GM18498 (cell line): ENCODE results near the gene HCAR1.
"Not testable (repeated sequence)": the region's sequence is repeated elsewhere in the genome, so short reads cannot be mapped to it uniquely, and the experiment has no call there.

Experiments
- ATAC-seq: cut with Tn5 transposase; IDR thresholded peaks from one replicate; pipeline ENCODE4 v1.9.1; 2021; ENCODE audit warnings: mild to moderate bottlenecking, moderate library complexity; ENCODE audit not compliant: unreplicated experiment

Gene HCAR1, protein sequence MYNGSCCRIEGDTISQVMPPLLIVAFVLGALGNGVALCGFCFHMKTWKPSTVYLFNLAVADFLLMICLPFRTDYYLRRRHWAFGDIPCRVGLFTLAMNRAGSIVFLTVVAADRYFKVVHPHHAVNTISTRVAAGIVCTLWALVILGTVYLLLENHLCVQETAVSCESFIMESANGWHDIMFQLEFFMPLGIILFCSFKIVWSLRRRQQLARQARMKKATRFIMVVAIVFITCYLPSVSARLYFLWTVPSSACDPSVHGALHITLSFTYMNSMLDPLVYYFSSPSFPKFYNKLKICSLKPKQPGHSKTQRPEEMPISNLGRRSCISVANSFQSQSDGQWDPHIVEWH

DNA sequence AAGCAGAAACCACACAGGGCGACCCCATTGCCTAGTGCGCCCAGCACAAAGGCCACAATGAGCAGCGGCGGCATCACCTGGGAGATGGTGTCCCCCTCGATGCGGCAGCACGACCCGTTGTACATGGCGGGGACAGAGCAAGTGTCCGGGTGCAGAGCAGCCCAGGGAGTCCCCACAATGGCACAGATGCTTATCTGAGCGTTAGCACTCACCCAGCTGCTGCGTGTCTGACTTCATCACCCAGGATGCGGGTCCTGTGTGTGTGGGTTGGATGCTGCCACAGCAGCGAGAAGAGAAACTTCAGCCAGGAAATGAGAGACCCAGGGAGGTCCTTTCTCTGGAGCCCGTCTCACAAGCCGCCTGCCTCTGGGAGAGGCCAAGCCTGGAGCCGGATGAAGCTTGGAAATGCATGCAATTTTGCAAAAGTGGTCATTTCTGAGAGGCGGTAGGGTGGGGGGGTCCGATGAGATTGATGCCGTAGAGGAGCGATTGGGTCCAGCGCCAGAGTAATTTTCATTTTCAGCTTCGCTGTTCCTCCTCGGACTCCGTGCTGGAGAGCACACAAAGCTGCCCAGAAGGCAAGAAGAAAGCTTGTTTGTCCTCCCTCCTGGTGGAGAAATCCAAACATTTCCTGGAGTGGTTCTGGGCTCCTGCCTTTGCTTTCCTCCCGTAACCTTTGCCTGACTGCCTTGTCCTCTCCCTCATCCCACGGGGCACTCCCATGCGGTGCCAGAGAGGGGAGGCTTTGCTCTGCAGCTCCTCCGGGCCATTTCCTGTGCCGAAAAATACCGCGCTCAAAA lies at the start of gene HCAR1:
Gene HCAR1 (minus strand): TSS at position 630 of the 800 bp plus-strand sequence. CDS start 505 bp downstream, at position 125.
- ATAC-seq: no peak

DNA sequence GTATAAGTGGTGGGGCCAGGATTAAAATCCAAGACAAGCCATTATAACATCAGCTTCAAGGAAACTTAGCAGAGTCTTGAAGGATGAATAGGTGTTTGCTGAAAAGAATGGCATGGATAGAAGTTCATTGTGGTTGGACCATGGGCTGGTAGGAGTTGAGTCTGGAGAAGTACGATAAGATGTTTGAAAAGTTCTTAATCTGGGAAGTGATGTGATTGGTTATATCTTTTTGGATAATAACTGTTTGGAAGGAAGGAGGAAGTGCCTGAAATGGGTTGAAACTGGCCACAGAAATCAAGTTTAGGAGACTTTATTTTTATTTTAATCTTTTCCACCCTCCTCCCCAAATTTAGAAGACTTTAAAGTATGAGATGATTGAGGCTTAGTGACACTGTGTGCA lies 26.9 kb upstream of the HCAR1 start:
- no peak for ATAC-seq

DNA sequence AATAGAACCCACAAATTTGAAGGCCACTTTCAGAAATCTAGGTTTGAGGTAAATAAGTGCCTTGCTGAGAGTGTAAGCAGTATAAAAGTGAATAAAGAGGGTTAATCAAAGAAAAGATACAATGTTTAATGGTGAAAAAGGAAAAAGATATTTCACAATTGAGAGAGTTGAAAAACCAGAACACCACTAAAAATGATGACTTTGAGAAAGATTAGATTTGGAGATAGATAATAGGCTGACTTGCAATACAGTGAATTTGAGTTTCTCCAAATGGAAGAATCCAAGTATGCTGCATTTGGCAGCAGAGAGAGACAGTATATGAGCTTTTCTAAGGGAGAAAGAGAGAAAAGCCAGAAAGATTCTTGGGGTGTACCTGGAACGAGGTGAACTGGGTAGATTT lies 24.1 kb upstream of the HCAR1 start:
- ATAC-seq: no peak

DNA sequence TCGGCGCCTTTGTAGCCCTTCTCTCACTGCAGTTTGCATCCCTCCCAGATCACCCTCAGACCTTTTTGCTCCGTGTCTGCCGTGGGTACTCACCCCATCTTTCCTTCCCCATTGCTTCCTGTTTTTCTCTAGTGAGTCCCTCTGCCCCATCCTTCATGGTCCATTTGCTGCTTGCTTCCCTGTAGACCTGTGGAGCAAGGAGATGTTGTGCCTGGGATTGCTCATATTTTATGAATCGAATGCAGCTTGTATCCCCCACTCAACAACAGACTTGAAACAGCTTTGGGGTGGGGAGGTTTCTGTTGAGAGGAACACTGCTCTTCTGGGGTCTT lies 22.6 kb upstream of the HCAR1 start:
- ATAC-seq: no peak

DNA sequence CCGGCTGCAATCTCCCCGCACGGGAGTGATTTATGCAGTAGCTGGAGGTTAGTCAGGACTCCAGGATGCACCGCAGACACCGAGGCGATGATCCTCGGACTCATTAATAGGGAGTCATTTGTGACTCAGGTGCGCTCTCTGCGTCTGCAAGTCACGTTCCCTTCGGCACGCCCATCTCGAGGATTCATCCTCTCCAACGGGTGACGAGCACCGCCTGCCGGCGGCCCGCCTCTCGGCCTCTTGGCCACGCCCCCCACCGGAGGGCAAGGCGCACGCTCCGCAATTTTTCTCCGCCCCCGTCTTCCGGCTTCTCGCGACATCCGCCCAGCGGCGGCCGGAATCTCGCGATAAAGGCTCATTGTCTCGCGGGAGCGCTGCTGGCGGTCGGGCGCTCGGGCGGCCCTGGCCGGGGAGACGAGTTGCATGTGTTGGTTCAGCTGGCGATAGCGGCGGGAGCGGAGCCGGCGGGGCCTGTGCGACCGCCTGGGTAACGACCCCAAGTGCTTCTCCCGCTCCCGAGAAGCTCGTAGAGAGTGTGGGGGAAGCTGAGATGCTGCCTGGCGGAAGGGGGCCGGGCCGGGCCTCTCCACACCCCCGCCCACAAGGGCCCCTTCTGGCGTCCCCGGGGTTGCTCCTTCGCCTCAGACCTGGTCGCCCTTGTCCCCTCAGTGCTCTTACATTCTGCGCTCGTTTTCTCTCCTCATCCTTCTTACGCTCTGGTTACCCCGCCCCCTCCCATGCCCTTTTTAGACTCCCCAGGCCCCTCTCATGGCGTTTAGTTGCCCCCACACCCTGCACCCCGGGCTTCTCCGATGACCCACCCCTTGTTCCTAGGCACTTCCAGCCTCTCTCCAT lies 22.0 kb upstream of the HCAR1 start, which contains the start of gene DENR:
Gene DENR (plus strand): TSS at position 361 of the 855 bp plus-strand sequence. CDS start 878 bp downstream, outside the sequence.
- peak; percentile 96 for ATAC-seq

DNA sequence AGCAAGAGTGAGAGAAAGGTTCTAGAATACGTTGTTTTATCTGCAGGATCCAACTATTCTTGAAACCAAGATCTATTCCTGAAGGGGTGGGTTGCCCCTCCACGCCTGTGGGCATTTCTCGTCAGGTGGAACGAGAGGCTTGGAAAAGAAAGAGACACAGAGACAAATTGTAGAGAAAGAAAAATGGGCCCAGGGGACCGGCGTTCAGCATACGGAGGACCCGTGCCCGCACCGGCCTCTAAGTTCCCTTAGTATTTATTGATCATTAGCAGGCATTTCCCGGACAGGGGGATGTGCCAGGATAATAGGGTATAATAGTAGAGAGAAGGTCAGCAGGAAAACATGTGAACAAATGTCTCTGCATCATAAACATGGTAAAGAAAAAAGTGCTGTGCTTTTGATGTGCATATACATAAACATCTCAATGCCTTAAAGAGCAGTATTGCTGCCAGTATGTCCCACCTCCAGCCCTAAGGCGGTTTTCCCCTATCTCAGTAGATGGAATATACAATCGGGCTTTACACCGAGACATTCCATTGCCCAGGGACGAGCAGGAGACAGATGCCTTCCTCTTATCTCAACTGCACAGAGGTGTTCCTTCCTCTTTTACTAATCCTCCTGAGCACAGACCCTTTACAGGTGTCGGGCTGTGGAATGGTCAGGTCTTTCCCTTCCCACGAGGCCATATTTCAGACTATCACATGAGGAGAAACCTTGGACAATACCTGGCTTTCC lies 20.3 kb upstream of the HCAR1 start:
- ATAC-seq: not testable (repeated sequence)

DNA sequence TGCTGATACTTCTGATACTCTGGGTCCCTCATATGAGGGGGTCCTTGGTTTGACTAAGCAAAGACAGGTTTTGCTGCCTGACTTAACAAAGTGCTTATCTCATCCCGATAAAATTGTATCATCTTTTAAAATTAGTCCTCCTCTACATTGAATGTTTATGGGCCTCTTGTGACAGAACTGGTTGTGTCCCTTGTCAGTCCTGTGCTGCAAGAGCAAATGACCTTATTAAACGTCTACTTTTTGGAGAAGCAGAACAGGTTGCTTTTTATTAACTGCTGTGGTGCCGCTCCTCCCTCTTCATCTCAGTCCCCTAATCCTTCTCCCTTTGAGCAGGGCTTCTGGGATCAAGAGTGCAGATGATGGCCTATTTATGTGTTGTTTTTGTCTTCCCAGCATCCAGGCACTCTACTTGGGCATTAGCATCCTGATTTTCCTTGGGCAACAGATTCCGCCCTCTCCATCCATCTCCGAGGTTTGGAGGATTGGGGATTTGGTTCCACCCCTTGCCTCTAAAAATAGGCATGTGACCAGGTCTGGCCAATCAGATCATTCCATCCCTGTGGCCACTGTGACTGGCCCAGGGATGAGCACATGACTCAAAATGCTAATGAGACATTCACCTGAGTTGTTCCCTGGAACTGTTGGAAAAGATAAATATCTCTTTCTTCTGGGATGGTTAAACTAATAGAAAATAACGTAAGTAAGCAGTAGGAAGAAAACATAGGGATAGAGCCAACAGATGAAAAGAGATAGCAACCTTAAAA lies 19.1 kb upstream of the HCAR1 start:
- ATAC-seq: no peak

DNA sequence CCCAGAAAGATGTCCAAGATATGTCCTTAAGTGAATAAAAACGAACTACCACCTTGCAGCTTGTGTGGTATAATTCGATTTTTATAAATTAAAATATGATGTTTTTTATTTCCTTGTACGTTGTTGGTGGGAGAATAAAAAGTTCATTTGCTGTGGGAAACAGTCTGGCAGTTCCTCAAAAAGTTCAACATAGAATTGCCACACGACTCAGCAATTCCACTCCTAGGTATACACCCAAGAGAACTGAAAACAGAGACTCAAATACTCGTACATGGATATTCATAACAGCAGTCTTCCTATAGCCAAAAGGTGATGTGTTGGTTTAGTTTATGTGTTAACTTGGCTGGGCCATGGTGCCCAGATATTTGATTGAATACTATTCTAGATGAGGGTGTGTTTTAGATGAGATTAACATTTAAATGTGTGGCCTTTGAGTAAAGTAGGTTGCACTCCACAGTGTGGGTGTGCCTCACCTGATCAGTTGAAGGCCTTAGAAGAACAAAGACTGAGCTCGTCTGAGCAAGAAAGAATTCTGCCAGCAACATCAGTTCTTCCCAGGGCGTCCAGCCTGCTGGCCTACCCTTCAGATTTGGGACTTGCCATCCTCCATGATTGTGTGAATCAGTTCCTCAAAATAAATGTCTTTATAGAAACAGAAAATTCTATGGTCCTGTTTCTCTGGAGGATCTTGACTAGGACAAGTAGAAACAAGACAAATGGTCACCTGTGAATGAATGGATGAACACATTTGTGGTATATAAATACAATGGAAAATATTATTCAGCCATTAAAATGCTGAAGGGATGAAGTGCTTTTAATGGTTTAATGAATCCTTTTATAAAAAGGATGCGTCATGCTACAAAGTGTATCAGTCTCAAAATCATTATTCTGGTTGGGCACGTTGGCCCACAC lies 16.8 kb upstream of the HCAR1 start:
- no peak for ATAC-seq

DNA sequence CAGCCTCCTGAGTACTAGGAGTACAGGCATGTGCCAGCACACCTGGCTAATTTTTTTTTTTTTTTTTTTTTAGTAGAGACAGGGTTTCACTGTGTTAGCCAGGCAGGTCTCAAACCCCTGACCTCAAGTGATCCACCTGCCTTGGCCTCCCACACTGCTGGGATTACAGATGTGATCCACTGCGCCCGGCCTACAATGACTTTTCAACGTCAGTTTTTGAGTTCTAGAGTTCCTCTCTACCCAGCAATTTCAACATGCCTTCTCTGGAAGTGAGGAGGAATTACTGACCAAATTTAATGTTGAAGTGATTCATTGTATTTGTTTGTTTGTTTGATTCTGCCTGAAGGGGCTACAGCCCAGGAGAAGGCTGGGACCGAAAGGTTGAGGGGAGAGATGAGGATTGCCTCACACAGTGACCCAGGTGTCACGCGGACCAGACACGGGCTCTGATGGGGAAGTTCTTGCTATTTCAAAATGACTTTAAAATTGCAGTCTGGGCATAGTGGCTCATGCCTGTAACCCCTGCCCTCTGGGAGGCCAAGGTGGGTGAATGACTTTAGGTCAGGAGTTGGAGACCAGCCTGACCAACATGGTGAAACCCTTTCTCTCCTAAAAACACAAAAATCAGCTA lies 13.4 kb upstream of the HCAR1 start:
- no peak for ATAC-seq

DNA sequence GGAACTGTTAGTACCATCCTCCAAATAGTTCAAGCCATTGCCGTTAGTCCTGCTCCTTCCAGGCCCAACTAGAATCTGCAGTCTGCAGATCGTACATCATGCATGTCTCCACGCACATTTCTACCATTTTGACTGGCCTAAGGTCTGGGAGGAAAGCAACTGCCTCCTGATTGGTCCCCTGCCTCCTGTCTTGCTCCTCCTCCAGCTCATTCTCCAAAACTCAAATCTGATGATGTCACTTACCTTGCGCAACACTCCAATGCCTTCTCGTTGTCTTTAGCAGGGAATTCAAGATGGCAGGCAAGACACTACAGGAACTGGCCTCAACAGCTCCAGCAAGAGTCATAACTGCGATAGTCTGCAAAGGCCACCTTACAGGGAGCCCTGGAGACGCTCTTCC lies 9.7 kb upstream of the HCAR1 start:
- no peak for ATAC-seq

DNA sequence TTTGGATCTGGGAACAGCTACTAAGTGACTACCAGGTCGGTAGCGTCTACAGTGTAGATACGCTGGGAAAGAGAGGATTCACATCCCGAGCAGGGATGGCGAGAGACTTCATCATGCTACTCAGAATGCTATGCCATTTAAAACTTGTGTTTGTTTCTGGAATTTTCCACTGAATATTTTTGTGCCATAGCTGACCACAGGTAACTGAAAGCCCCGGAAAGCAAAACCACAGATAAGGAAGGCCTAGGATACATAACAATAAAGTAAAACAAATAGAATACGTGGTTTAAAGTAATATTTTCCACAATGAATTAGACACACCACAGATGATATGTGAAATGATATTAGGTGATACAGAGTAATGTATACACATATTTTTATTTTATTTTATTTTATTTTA lies 7.9 kb upstream of the HCAR1 start:
- ATAC-seq: no peak

DNA sequence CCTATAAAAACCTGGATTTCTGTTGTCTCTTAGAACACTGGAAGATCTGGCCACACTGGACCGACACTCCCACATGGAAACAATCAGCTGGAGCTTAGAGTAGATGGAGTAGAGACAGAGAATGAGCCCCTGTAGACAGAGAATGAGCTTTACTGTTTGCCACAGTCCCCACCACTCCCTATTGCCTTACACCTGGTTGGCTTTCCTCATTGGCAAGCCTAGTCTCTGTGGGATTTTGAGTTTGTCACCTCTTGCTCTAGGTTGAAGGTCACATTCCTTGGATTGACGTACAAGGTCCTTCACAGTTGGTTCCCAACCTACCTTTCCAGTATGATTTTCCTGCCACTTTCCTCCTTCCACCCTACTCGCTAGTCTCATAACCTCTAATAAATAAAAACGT lies 2.0 kb upstream of the HCAR1 start:
- no peak for ATAC-seq

DNA sequence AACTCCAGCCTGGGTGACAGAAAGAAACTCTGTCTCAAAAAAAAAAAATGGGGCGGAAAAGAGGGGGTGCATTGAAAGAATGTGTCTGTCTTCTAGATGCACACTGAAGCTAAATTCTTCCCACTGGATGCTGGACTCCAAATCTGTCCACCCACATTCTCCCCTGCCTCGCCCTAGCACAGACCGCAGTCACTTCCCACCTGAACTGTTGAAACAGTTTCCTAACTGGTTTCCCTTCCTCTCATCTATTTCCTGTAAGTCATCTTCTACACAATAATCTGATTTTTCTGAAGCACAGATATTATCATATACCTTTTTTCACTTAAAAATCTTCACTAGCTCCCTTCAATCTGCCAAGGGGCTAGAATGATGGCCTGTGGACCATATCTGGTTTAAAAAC lies 1.5 kb upstream of the HCAR1 start:
- no peak for ATAC-seq

DNA sequence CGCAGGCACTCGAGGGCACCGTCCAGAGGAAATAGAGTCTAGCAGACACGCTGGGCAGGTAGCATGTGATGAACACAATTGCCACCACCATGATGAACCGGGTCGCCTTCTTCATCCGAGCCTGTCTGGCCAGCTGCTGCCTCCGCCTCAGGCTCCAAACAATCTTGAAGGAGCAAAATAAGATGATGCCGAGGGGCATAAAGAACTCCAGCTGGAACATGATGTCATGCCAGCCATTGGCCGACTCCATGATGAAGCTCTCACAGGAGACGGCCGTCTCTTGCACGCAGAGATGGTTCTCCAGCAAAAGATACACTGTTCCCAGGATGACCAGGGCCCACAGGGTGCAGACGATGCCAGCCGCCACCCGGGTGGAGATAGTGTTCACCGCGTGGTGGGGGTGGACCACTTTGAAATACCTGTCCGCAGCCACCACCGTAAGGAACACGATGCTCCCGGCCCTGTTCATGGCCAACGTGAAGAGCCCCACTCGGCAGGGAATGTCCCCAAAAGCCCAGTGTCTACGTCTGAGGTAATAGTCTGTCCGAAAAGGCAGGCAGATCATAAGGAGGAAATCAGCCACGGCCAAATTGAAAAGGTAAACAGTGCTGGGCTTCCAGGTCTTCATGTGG lies 945 bp downstream of the HCAR1 start:
- no peak for ATAC-seq

DNA sequence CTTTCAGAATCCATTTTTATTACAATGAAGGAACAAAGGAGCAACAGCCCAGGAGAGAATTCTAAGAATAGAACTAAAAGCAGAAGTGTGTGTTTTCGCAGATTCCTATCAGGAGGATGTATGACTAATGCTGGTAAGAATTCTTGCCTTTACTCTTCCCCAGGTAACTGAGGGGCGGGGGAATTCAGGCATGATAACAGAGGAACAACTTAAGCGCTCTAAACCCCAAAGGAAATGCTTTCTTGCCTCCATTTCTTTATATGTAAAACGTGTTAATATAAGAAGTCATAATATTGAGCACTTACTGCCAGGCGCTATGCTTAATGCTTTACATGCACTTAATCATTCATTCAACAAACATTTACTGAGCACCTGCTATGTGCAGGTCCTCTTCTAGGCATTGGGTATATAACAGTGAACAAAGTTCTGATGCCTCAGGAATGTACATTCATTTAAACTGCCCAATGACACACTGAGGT lies 4.5 kb downstream of the HCAR1 start:
- ATAC-seq: no peak

DNA sequence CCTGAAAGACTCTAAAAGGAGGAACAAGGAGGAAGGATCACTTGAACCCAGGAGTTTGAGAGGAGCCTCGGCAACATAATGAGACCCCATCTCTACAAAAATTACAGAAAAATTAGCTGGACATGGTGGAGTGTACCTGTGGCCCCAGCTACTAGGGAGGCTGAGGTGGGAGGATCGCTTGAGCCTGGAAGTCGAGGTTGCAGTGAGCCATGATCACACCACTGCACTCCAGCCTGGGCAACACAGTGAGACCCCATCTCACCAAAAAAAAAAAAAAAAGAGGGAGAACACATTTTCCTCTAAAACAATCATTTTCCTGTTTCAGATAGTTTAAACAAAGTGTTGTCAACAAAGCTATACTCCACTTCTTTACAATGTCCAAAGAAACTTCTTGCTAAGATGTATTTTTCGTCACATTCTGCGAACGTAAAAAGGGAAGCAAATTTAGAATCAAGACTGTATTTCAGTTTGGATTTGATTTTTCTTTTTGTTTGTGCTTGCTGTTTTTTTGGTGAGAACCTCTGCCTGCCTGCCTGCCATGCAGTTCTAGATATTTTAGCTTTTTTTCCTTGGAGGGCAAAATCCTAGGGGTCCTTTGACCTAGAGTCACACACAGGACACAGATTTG lies 5.1 kb downstream of the HCAR1 start:
- ATAC-seq: no peak

DNA sequence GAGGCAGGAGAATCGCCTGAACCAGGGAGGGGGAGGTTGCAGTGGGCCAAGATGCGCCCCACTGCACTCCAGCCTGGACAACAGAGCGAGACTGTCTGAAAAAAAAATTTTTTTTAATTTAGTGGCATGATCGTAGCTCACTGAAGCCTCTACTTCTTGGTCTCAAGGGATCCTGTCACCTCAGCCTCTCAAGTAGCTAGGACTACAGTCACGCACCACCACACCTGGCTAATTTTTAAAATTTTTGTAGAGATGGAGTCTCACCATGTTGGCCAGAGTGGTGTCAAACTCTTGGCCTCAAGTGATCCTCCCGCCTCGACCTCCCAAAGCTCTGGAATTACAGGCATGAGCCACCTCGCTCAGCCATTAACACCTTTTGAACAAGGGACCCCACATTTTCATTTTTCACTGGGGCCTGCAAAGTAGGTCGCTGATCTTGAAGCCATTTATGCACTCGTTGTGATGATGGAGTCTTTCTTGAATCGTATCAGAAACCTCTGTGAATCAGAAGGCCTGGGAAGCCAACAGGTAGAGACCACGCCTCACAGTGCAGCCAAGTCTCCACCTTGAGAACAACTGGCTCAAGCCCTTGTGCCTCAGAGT lies 5.9 kb downstream of the HCAR1 start:
- no peak for ATAC-seq
